ENCODE measurements around the gene RPS25.

DNA sequence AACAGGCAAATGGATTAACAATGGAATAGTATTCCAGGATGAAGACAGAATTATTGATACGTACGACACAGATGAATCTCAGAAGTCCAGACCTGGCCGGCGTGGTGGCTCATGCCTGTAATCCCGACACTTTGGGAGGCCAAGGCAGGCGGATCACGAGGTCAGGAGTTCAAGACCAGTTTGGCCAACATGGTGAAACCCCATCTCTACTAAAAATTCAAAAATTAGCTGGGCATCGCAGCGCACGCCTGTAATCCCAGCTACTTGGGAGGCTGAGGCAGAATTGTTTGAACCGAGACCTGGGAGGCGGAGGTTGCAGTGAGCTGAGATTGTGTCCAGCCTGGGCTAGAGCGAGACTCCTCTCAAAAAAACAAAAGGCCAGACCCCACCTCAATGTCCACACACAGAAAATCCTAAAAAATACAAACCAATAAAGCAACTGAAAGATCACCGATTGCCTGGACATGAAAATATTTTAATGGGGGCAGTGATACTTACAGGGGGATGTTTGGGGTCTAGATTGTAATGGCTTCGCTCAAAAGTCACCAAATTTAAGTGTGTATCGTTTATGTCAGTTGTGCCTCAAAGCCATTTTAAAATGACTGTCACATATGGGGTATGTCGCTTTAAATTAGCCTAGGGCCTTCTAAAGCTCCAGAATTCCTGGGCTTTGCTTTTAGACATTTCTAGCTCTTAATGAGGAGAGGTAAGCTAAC, 3.8 kb downstream of the RPS25 start:
- TF ChIP-seq POLR2A (IDR thresholded peaks at IDR 0.05; ENCODE audit: low read length) = peak; percentile 41
- TF ChIP-seq GATA1 (IDR thresholded peaks at IDR 0.05; ENCODE audit: low read depth, low read length) = no peak

All from erythroblast (primary cell).